DMS 273 treated with DMSO at 0.1 percent for 48 hours (cell line): ENCODE results near the gene CST7.

ENCODE experiments used
- DNase-seq: peaks from one replicate; lab custom pipeline; 2025; lab: John Stamatoyannopoulos, UW

Gene CST7

GRCh38 chr20:24964506-24964840 lies 15.4 kb downstream of the CST7 start:
- peak; percentile 93 for DNase-seq

- DNase-seq: peak; percentile 91
These were observed 16.2 kb downstream of the CST7 start for GRCh38 chr20:24965065-24965919.

- no peak for DNase-seq
These were observed 17.4 kb downstream of the CST7 start for GRCh38 chr20:24966317-24967012.

- DNase-seq: peak; percentile 22
These were observed 19.3 kb downstream of the CST7 start for GRCh38 chr20:24968278-24968800.

- no peak for DNase-seq
These were observed 20.3 kb downstream of the CST7 start for GRCh38 chr20:24969186-24970029.

- no peak for DNase-seq
These were observed 21.0 kb downstream of the CST7 start for GRCh38 chr20:24970030-24970553.

GRCh38 chr20:24970754-24971153 lies 21.7 kb downstream of the CST7 start:
- no peak for DNase-seq

GRCh38 chr20:24971376-24972101 lies 22.5 kb downstream of the CST7 start:
- DNase-seq: no peak

- DNase-seq: no peak
These were observed 23.3 kb downstream of the CST7 start for GRCh38 chr20:24972341-24972740.

- no peak for DNase-seq
These were observed 28.3 kb downstream of the CST7 start for GRCh38 chr20:24977336-24977735.

GRCh38 chr20:24977797-24978196 lies 28.7 kb downstream of the CST7 start:
- DNase-seq: no peak

GRCh38 chr20:24978513-24978912 lies 29.4 kb downstream of the CST7 start:
- DNase-seq: no peak

GRCh38 chr20:24979036-24979960 lies 30.2 kb downstream of the CST7 start:
- no peak for DNase-seq

- no peak for DNase-seq
These were observed 31.4 kb downstream of the CST7 start for GRCh38 chr20:24980291-24981053.

- DNase-seq: no peak
These were observed 32.2 kb downstream of the CST7 start for GRCh38 chr20:24981282-24981681.

- DNase-seq: no peak
These were observed 32.7 kb downstream of the CST7 start for GRCh38 chr20:24981790-24982189.

- DNase-seq: no peak
These were observed 34.8 kb downstream of the CST7 start for GRCh38 chr20:24983896-24984295.

- no peak for DNase-seq
These were observed 36.0 kb downstream of the CST7 start for GRCh38 chr20:24984961-24985640.

GRCh38 chr20:24985802-24986201 lies 36.7 kb downstream of the CST7 start:
- no peak for DNase-seq
